Panc1 (cell line): Measurements from ENCODE around the gene KPNA5. TPM values are rescaled to one million over a fixed set of nuclear protein-coding genes. Genes with fewer than 3 reads are reported as not detected.

Experiments
- ATAC-seq: fragments of 200-7000 bp; cut with Tn5 transposase; 2 replicates; pipeline ENCODE4 v1.9.1; 2020; ENCODE audit warnings: mild to moderate bottlenecking, moderate library complexity
- BruUV-seq: library from RNA; stranded (reverse); fragments of 400-500 nt; replicated peaks from 2 replicates; lab custom pipeline; 2021; lab: Mats Ljungman, UMichigan
- CTCF ChIA-PET: fragments of 300-600 bp; sonication (Branson Sonifier 250); formaldehyde crosslinking; loops from one replicate; lab custom pipeline; 2022; ENCODE audit warnings: antibody characterized with exemption; lab: Charles Lee
- POLR2A ChIA-PET: fragments of 300-600 bp; sonication (Branson Sonifier 250); formaldehyde crosslinking; loops from one replicate; lab custom pipeline; 2022; ENCODE audit warnings: antibody characterized with exemption; lab: Charles Lee
- DNase-seq: peaks from one replicate; pipeline ENCODE4 v3.0.0-alpha.2; 2010; ENCODE audit warnings: low read depth, low spot score
- H3K27ac ChIP-seq: 2 replicates; pipeline ENCODE4 v1.5.1; 2011; ENCODE audit warnings: mild to moderate bottlenecking, low read length, inconsistent platforms
- H3K27me3 ChIP-seq: fragments of 200-500 bp; sonication (Bioruptor generic); 2 replicates; pipeline ENCODE4 v1.6.0; 2014; ENCODE audit warnings: low read length, inconsistent platforms; ENCODE audit not compliant: control insufficient read depth, insufficient read depth
- H3K36me3 ChIP-seq: fragments of 200-500 bp; sonication (Bioruptor generic); 2 replicates; pipeline ENCODE4 v1.5.1; 2014; ENCODE audit warnings: inconsistent platforms, mild to moderate bottlenecking, low read length, moderate library complexity; ENCODE audit not compliant: control insufficient read depth, insufficient read depth
- H3K4me1 ChIP-seq: 2 replicates; pipeline ENCODE4 v1.5.1; 2011; ENCODE audit warnings: inconsistent platforms, mild to moderate bottlenecking, low read length, moderate library complexity; ENCODE audit not compliant: control insufficient read depth, insufficient read depth
- H3K4me3 ChIP-seq, 2 experiments: 2 replicates each; pipeline ENCODE4 v1.5.1; 2011 to 2012; ENCODE audit warnings: low read depth in 2 of 2, low read length in 2 of 2, mild to moderate bottlenecking in 2 of 2, inconsistent platforms in 1 of 2, moderate library complexity in 1 of 2
- H3K9me3 ChIP-seq: fragments of 200-500 bp; sonication (Bioruptor generic); 2 replicates; pipeline ENCODE4 v1.5.1; 2014; ENCODE audit warnings: low read depth, mild to moderate bottlenecking, inconsistent platforms, low read length, moderate library complexity; ENCODE audit not compliant: control insufficient read depth, insufficient read depth
- CTCF ChIP-seq: fragments of 450-650 bp; IDR thresholded peaks from 2 replicates; pipeline ENCODE4 v1.5.1; 2017; ENCODE audit warnings: mild to moderate bottlenecking
- POLR2AphosphoS5 ChIP-seq: IDR thresholded peaks from 2 replicates; pipeline ENCODE4 v1.6.1; 2012; ENCODE audit warnings: mild to moderate bottlenecking, low read depth, low read length, moderate library complexity
- REST ChIP-seq, 2 experiments: IDR thresholded peaks; 2 replicates each; pipeline ENCODE4 v1.6.1; 2011 to 2012; ENCODE audit warnings: low read depth in 2 of 2, control low read depth in 1 of 2, low read length in 1 of 2, mild to moderate bottlenecking in 1 of 2, moderate library complexity in 1 of 2; ENCODE audit not compliant: insufficient read depth in 1 of 2
- SIN3A ChIP-seq: IDR thresholded peaks from 2 replicates; pipeline ENCODE4 v1.6.1; 2012; ENCODE audit warnings: low read depth, mild to moderate bottlenecking, low read length, moderate library complexity, borderline replicate concordance; ENCODE audit not compliant: insufficient read depth
- TCF7L2 ChIP-seq: IDR thresholded peaks from 2 replicates; pipeline ENCODE4 v1.6.1; 2011; ENCODE audit warnings: mild to moderate bottlenecking, low read depth, low read length, inconsistent platforms
- in situ Hi-C: cut with HindIII; loops from 2 replicates; pipeline ENCODE4 v1.10.0; 2016; ENCODE audit warnings: low sequenced_read_pairs, low pct_unique_long_range_greater_than_20kb
- intact Hi-C: fragments of 100-400 bp; cut with micrococcal nuclease; formaldehyde crosslinking; loops from one replicate; pipeline ENCODE4 v1.10.0; 2022; ENCODE audit not compliant: unreplicated experiment
- total RNA-seq: library from RNA; stranded (reverse); gene quantifications from one replicate; pipeline ENCODE4 v1.2.1, GENCODE V29; 2021; ENCODE audit not compliant: unreplicated experiment

Gene KPNA5
- total RNA-seq, 1 experiment from 2014 or later, result 16.2 TPM

GRCh38 chr6:116741571-116741970 lies 60.6 kb downstream of the KPNA5 start:
- Histone ChIP-seq H3K27me3 (no peaks in the 10 kb centered on the region), H3K36me3 (no peaks in the 10 kb centered on the region), H3K27ac (no peak overlapping the region), H3K4me1 (no peaks in the 10 kb centered on the region), H3K4me3 (no peak overlapping the region), H3K9me3 (peaks cover 12% of the 10 kb centered on the region; the same call in 1 of the 2 replicates)
- intact Hi-C loops, result no loop called here
- no TSS peak for BruUV-seq
- CTCF ChIA-PET, result no interaction called here
- TF ChIP-seq CTCF (no peak), SIN3A (no peak), TCF7L2 (no peak), REST (IDR thresholded peaks at IDR 0.05; ENCODE audit: insufficient read depth in 1 of 2, low read depth in 2 of 2, low read length in 1 of 2) (no peak), POLR2AphosphoS5 (no peak)
- in situ Hi-C loops, result no loop called here
- no peak for ATAC-seq
- POLR2A ChIA-PET, result no interaction called here
- DNase-seq, result no peak

GRCh38 chr6:116745176-116745575 lies 64.2 kb downstream of the KPNA5 start:
- in situ Hi-C loops (no loop called here), intact Hi-C loops (no loop called here)
- H3K27ac ChIP-seq, result no peak overlapping the region
- H3K9me3 ChIP-seq, result no peaks in the 10 kb centered on the region
- DNase-seq (no peak), ATAC-seq (no peak)
- ChIA-PET CTCF (no interaction called here), POLR2A (no interaction called here)
- H3K4me1 ChIP-seq, result no peaks in the 10 kb centered on the region
- H3K4me3 ChIP-seq, result no peak overlapping the region
- BruUV-seq, result no TSS peak
- no peaks in the 10 kb centered on the region for H3K36me3 ChIP-seq
- no peaks in the 10 kb centered on the region for H3K27me3 ChIP-seq
- TF ChIP-seq POLR2AphosphoS5 (no peak), REST (IDR thresholded peaks at IDR 0.05; ENCODE audit: insufficient read depth in 1 of 2, low read depth in 2 of 2, low read length in 1 of 2) (no peak), SIN3A (no peak), CTCF (no peak), TCF7L2 (no peak)
